ENCODE results near the gene SHOC2.

The SHOC2 gene

DNA sequence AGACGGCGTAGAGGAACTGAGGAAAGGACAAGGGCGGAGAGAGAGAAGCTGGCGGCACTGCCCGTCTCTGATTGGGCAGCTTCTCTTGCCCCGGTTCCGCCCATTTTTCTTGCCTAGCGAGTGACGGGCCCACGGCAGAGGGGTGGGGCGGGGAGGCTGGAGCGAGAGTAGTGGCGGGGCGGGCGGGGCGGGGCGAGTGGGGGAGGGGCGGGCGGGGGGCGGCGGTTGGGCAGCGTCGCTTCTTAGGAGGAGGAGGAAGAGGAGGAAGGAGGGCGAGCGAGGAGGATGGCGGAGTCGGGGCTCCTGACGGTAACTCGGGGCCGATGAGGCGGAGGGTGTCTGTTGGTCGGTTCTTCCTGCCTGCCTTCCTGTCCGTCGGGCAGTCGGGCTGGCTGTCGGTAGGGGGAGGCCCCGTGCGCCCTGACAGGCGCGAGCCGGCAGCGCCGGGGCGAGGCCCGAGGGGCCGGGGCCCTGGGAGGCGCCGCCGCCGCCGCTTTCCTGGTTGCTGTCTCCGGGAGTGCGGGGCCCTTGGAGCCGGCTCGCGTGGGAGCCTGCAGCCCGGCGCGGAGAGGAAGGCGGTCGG is at the start of gene SHOC2:
TSS of gene SHOC2 (plus strand) at position 256 of the 583 bp plus-strand sequence. CDS start 44,755 bp downstream, outside the sequence.
- DNase-seq = peak; percentile 97

DNA sequence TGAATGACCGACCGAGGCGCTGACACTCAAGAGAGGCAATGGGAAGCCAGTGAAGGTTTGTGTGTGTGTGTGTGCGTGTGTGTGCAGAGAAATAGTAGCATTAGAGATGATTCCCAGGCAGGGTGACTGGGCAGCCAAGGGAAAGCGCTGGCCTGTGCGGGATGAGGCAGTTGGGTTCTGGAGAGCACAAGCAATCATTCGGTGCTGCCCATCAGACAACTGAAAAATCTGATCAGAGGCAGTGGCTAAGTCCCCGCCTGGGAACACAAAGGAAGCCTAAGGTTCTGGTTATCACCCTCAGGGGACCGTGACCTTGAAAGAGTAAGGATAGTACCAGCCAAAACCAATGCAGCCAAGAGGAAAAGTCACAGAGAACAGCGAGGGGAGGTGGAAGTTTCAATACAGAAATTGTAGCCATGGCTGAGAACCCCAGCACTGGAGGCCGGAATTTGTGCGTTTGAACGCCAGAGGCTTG is 48.5 kb upstream of the SHOC2 start:
- no peak for DNase-seq

DNA sequence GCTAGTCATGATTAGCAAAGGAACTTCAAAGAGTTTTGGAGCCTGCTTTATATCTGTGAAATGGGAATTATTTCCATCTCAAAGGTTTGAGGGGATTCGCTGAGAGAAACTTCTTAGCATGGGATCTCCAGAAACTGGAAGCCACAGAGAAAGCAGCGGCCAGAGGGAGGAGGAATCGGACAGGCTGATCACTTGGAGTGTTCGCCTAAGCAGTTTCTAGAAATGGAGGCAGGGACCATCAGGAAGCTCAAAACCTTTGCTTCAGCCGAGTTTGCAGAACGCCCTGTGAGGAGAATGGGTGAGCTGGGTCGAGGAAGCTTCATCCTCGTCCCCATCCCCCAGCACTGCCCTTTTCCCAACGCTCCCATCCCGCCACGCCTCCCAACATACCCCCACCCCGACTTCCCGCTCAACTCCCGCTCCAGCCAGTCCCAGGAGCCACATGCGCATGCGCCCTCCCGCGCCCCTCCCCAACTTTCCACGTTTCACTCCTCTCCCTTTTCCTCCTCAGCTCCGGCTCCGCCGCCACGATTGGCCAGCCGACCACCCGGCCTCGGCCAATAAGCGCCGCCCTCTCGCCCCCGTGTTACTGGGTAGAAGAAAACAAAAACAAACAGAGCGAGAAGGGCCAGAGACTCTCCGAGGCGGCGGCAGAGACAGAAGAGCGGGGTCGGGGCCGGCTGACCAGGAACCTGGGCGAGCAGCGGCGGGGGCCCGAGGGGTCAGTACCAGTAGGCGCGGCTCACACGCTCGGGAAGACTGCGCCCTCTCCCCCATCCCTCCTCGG is 47.9 kb upstream of the SHOC2 start, which contains the start of gene PDCD4:
TSS of gene PDCD4 (plus strand) at position 631 of the 787 bp plus-strand sequence. CDS start 4,100 bp downstream, outside the sequence.
- DNase-seq = peak; percentile 90

GRCh38 chr10:110872145-110872983 is 47.0 kb upstream of the SHOC2 start:
- DNase-seq = peak; percentile 55

DNA sequence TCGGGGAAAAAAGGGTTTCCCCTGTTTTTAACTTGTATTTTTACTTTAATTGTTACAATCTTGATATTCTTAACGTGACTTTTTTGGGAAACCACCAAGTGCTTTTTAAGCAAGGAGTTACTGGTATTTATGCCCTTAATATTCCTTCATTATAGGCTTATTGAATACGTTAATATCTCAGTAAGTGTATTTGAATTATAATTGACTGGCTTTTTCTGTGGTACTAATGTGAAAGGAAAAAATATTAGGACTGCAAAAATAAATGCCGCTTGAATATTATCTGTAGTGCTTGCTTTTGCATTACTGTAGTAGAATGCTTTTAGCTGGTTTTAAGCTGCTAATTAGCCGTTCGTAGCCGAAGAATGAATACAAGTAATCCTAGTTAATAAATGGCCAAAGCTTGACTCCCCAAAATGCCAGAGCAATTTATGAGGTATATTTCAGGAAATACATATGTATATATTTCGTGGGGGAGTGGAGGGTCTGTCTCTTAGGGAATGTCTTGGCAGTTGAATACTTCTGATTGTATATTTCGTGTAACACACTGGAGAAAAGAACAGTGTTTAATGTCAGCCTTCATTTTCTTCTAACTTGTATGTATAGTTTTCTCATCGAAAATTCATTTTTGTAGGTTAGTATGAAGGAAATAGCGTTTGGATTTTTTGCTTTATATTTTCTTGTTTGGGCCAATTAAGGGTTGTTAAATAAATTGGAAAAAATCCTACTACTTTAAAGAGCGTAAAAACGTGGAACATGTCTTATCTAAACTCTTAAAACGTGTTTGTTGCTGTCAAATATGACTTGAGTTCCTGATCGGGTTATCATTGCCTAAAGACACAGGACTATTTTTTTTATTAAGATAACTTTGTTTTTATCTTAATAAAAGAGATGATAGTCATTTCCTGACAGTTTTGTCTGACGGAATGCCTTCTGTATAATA is 46.1 kb upstream of the SHOC2 start:
- no peak for DNase-seq

- no peak for DNase-seq
Measured at GRCh38 chr10:110873951-110874350, 45.5 kb upstream of the SHOC2 start.

DNA sequence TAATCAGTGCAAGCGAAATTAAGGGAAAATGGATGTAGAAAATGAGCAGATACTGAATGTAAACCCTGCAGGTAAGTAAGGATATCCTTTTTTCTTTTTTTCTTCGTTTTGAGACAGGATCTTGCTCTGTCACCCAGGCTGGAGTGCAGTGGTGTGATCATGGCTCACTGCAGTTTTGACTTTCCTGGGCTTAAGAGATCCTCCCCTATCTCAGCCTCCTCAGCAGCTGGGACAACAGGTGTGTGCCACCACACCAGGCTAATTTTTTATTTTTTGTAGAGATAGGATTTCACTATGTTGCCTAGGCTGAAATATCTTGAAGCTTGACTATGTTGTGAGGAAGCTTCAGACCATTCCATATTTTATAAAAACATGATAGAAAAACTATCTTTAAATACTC is 43.4 kb upstream of the SHOC2 start:
- no peak for DNase-seq

DNA sequence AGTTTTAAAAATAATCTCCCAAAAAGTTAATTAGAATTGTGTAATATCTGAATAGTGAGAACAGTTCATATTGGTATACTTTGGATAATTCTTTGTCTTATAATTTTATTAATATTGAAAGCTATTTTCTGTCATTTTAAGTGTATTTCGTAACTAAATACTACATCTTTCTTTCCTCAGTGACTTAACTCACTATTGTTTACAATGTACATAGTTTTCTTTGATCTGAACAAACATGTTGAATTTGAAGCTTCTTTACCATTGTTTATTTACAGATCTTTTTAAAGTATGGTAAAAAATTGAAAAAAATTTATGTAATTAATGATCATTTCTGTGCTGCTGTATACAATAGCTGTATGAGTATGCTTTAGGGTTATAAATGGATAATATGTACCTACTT is 42.6 kb upstream of the SHOC2 start:
- no peak for DNase-seq

DNA sequence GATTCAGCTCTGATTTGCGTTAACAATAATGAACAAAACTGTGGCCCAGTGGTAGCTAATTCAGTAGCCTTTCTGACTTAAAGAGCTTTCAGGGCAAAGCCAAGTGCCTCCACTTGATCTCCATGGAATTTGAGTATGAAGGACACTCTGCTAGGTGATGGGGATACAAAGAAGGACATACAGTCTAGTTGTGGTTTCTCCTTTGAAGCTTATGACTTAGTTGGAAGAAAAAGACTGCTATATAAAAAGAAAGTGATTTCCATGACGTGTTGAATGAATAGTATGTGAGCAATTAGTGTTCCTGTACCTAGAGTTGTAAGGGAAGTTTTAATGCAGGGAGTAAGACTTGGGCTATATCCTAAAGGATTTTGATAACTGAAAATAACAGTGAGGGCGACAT is 39.4 kb upstream of the SHOC2 start:
- no peak for DNase-seq

- no peak for DNase-seq
Measured at GRCh38 chr10:110881247-110881646, 38.2 kb upstream of the SHOC2 start.

DNA sequence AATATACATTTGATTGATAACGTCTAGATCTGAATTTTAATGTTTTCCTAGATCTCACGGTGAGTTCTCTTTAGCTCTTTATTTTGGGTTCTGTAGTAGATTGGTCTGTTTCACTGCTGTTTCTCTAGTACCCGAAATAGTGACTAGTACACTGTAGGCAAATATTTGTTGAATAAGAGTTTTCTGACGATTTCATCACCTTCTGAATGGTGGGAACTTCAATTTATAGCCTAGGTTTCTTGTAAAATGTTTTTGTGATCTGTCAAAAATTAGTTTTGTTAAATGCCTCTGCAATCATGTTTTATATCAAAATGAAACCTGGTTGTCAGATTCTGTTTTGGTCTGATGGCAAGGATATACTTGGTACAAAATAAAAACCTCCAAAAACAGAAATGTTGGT is 37.5 kb upstream of the SHOC2 start:
- DNase-seq = no peak

DNA sequence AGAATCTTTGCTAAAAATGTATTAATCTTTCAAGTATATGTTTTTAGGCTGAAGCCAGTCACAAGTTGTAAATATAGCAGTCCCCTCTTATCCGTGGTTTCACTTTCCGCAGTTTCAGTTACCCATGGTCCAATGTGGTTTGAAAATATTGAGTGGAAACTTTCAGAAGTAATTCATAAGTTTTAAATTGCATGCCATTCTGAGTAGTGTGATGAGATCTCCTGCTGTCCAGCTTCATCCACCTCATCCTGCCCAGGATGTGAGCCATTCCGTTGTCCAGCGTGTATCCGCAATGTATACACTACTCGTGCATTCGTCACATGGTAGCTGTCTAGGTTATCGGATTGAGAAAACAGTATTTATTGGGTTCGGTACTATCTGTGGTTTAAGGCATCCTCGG is 35.5 kb upstream of the SHOC2 start:
- no peak for DNase-seq

DNA sequence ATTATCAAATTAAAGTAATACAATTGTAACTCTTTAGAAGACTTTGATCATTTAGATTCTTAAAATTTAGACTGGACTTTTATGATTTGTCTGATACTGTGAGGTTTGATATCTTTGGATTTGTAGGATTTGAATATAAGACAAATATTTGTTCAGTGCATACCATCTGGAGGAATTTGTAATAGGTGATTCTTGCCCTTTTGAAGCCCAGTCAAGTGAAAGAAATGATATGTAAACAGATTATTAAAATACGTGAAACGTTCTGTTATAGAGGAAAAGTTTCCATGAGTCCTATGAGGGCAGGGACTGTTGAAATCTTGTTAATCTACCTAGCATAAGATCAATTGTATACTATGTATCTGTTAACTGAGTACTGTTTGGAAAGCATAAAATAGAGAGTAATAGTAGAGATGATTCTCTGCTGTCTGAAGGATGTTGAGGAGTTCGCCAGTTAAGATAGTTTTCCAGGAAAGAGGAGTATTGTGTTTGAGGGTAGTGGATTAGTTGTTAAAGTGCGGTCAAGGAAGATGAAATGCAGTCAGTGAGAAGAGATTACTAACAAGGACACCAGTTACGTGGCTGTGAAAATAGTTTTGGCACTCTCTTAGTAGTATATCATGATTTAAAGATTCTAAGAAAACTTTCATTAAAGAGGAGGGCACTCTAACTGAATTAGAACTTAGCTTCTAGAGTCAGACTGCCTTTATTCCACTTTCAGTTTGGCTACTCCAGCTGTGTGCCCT is 33.3 kb upstream of the SHOC2 start:
- no peak for DNase-seq

GRCh38 chr10:110887560-110887959 is 31.8 kb upstream of the SHOC2 start:
- no peak for DNase-seq

DNA sequence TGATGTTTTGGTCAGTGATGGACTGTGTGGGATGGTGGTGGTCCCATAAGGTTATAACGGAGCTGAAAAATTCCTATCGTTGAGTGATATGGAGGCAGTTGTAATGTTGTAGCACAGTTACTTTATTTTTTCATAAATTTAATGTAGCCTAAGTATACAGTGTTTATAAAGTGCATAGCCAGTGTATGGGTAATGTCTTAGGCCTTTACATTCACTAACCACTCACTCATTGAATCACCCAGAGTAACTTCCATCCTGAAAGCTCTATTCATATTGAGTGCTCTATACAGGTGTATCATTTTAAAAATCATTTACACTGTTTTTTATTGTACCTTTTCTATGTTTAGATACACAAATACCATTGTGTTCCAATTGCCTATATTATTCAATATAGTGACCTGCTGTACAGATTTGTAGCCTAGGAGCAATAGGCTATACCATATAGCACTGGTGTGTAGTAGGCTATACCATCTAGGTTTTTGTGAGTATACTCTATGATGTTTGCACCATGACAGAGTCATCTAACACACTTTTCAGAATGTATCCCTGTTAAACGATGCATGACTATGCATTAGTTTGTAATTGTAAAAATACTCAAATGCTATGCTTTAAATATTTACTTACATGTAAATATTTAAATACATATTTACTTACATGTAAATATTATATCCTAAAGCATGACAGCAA is 26.7 kb upstream of the SHOC2 start:
- no peak for DNase-seq

DNA sequence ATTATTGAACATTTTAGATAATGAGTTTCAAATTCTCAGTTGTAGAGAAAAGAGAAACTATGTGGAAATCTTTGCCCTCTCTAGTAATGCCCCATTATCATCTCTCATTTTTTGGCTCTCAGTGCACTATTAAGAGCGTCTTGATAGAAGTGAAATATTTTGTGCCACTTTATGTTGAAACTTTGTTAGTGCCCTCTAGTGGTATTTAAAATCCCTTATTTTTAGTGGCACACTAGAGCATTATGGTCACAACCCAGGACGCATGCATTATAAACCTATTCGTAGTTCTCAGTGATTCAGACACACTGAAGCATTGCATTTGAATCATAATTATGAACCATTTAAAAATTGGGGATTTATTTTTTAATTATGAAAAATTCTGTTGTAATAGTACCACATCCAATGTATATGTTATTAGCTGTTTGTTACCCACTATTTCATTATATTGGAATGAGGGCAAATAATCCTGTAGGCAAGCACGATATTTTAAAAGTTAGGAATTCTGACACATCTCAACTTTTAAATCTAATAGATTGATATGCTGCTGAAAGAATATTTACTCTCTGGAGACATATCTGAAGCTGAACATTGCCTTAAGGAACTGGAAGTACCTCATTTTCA is 25.7 kb upstream of the SHOC2 start:
- DNase-seq = no peak

DNA sequence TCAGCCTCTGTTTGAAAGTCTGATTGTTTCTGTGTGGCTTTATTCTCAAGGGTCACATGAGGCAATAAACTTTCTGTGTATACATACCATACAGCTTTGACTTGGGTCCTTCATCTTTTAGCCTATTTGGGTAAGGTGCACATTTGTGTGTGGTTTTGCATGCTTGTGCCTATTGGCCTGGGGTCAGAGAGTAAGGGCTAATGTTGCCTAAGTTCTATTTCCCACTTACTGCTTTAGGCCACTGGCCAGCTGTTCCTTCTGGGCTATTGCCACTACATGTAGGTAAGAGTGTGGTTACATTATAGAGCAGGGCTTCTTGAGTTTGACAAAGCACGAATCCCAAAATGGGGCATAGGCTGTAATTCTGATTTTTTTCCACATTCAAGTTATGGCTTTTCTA is 22.2 kb upstream of the SHOC2 start:
- DNase-seq = no peak

- DNase-seq = no peak
Measured at GRCh38 chr10:110898391-110898790, 21.0 kb upstream of the SHOC2 start.

DNA sequence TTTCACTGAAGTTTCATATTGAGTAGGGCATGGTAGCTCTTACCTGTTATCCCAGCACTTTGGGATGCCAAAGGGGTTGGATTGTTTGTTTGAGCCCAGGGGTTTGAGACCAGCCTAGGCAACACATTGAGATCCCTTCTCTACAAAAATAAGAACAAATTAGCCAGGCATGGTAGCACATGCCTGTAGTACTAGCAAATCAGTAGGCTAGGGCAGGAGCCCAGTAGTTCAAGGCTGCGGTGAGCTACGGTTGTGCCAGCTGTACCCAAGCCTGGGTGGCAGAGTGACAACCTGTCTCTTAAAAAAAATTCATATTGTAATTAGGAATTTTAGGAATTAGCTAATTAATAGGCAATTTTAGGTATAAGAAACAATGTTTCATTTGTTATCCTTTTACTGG is 18.4 kb upstream of the SHOC2 start:
- no peak for DNase-seq
